CD4-positive, alpha-beta memory T cell (primary cell): Measurements from ENCODE around the gene CACNA2D4. TPM values are rescaled to one million over a fixed set of nuclear protein-coding genes. Genes with fewer than 3 reads are reported as not detected.

Experiments
- CTCF ChIA-PET: fragments of 350-600 bp; sonication (Branson Sonifier 250); formaldehyde crosslinking; loops from one replicate; lab custom pipeline; 2021; ENCODE audit warnings: inconsistent platforms; ENCODE audit not compliant: partially characterized antibody; lab: Charles Lee
- POLR2A ChIA-PET: fragments of 350-600 bp; sonication (Branson Sonifier 250); formaldehyde crosslinking; loops from one replicate; lab custom pipeline; 2021; ENCODE audit not compliant: partially characterized antibody; lab: Charles Lee
- DNase-seq, 5 donors: peaks; one replicate each; pipeline versions ENCODE4 v3.0.0 to v3.0.0-alpha.2; 2020 to 2022; ENCODE audit warnings: mixed read lengths in 1 of 5
- H3K27ac ChIP-seq: one replicate; pipeline ENCODE4 v1.7.0; 2013; ENCODE audit warnings: low read depth, low read length
- H3K27me3 ChIP-seq: 2 replicates; pipeline ENCODE4 v1.7.0; 2013; ENCODE audit warnings: mild to moderate bottlenecking, low read length, moderate library complexity; ENCODE audit not compliant: insufficient read depth
- H3K36me3 ChIP-seq: 2 replicates; pipeline ENCODE4 v1.7.0; 2013; ENCODE audit warnings: mild to moderate bottlenecking, low read length, moderate library complexity; ENCODE audit not compliant: insufficient read depth
- H3K4me1 ChIP-seq: 2 replicates; pipeline ENCODE4 v1.7.0; 2013; ENCODE audit warnings: mild to moderate bottlenecking, low read length, moderate library complexity; ENCODE audit not compliant: insufficient read depth
- H3K4me3 ChIP-seq, 2 donors: one replicate each; pipeline ENCODE4 v1.7.0; 2013; ENCODE audit warnings: low read length in 2 of 2, mild to moderate bottlenecking in 1 of 2
- H3K9me3 ChIP-seq, 2 donors: one replicate each; pipeline ENCODE4 v1.7.0; 2013; ENCODE audit warnings: low read length in 2 of 2, control low read depth in 1 of 2; ENCODE audit not compliant: control insufficient read depth in 1 of 2
- H3K27ac Mint-ChIP-seq, 7 donors: one replicate each; pipeline ENCODE4 v1.8.0; 2020 to 2021; ENCODE audit warnings: mixed read lengths in 7 of 7, mild to moderate bottlenecking in 6 of 7, inconsistent platforms in 3 of 7, moderate library complexity in 3 of 7
- H3K27me3 Mint-ChIP-seq, 2 donors: one replicate each; pipeline ENCODE4 v1.8.0; 2020 to 2021; ENCODE audit warnings: mixed read lengths in 2 of 2
- H3K36me3 Mint-ChIP-seq, 2 donors: one replicate each; pipeline ENCODE4 v1.8.0; 2020 to 2021; ENCODE audit warnings: mixed read lengths in 2 of 2, inconsistent platforms in 1 of 2, mild to moderate bottlenecking in 1 of 2
- H3K4me1 Mint-ChIP-seq, 4 donors: one replicate each; pipeline ENCODE4 v1.8.0; 2020 to 2021; ENCODE audit warnings: mixed read lengths in 4 of 4, mild to moderate bottlenecking in 1 of 4
- H3K4me3 Mint-ChIP-seq, 8 donors: one replicate each; pipeline ENCODE4 v1.8.0; 2020 to 2021; ENCODE audit warnings: mixed read lengths in 8 of 8, mild to moderate bottlenecking in 7 of 8, moderate library complexity in 6 of 8, inconsistent platforms in 3 of 8
- H3K9me3 Mint-ChIP-seq, 8 donors: one replicate each; pipeline ENCODE4 v1.8.0; 2020 to 2021; ENCODE audit warnings: mixed read lengths in 8 of 8, mild to moderate bottlenecking in 5 of 8, inconsistent platforms in 3 of 8, moderate library complexity in 1 of 8
- intact Hi-C: fragments of 100-400 bp; cut with micrococcal nuclease; formaldehyde crosslinking; loops from one replicate; pipeline ENCODE4 v1.15.1; 2023
- polyA plus RNA-seq, 2 donors: library from polyadenylated mRNA; unstranded; fragments of 300-500 nt; fragmentation: Illumina TruSeq; gene quantifications; one replicate each; pipeline ENCODE4 v1.2.3, GENCODE V29; 2021
- total RNA-seq, 2 experiments: library from RNA; stranded (reverse); gene quantifications; one replicate each; pipeline ENCODE4 v1.2.3, GENCODE V29; 2021

CACNA2D4 gene
- total and polyA plus RNA-seq, 4 experiments from 2014 or later = 12.4 to 19.2 (median 14.6) TPM

GRCh38 chr12:1885599-1886245, 32.7 kb downstream of the CACNA2D4 start:
- Histone ChIP-seq H3K4me3 (no peak overlapping the region), H3K9me3 (no peaks in the 10 kb centered on the region), H3K27me3 (no peaks in the 10 kb centered on the region), H3K36me3 (no peaks in the 10 kb centered on the region), H3K27ac (no peak overlapping the region), H3K4me1 (no peaks in the 10 kb centered on the region)
- CTCF ChIA-PET = no interaction called here
- H3K4me1 Mint-ChIP-seq = no peaks in the 10 kb centered on the region
- no peak for DNase-seq
- intact Hi-C loops = no loop called here
- H3K27ac Mint-ChIP-seq = no peak overlapping the region
- no peak overlapping the region for H3K4me3 Mint-ChIP-seq
- POLR2A ChIA-PET = no interaction called here
- H3K27me3 Mint-ChIP-seq = peaks cover 14 to 28% of the 10 kb centered on the region in 2 donors
- H3K36me3 Mint-ChIP-seq = no peaks in the 10 kb centered on the region
- peaks cover 0 to 14% (median 5%) of the 10 kb centered on the region in 8 donors for H3K9me3 Mint-ChIP-seq

DNA sequence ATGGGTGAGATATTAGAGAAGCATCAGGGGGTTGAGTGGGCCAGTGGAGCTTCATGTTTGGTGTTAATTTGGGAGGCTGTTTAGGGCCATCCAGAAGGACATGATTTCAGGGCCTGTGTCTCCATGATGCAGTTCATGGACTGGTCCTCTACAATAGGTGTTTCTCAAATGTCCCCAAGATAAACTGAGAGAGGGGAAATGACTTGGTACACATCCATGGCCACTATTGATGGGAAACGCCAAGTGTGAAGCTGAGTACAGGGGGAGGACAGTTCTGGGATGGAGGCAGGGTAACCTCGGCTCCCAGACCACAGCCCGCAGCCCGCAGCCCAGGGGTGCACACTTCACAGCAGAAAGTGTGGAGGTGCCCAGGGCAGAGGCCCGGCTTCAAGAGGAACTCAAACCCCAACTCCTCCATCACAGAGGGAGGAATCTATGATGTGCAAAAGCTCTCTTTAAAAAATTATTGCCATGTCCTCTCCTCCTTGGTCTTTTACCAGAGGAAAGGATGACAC, 33.3 kb downstream of the CACNA2D4 start:
- H3K36me3 ChIP-seq = no peaks in the 10 kb centered on the region
- no peaks in the 10 kb centered on the region for H3K36me3 Mint-ChIP-seq
- peak overlapping the region in 1 of 7 donors; percentile 4 for H3K27ac Mint-ChIP-seq
- no peaks in the 10 kb centered on the region for H3K27me3 ChIP-seq
- H3K27ac ChIP-seq = no peak overlapping the region
- peaks cover 0 to 11% (median 5%) of the 10 kb centered on the region in 8 donors for H3K9me3 Mint-ChIP-seq
- H3K4me1 Mint-ChIP-seq = no peaks in the 10 kb centered on the region
- H3K4me3 Mint-ChIP-seq = no peak overlapping the region
- intact Hi-C loops = no loop called here
- POLR2A ChIA-PET = no interaction called here
- CTCF ChIA-PET = no interaction called here
- DNase-seq = no peak
- no peaks in the 10 kb centered on the region for H3K4me1 ChIP-seq
- H3K4me3 ChIP-seq = no peak overlapping the region
- no peaks in the 10 kb centered on the region for H3K9me3 ChIP-seq
- H3K27me3 Mint-ChIP-seq = peaks cover 14 to 28% of the 10 kb centered on the region in 2 donors

GRCh38 chr12:1884651-1885050, 33.8 kb downstream of the CACNA2D4 start:
- DNase-seq = no peak
- POLR2A ChIA-PET = no interaction called here
- Histone ChIP-seq H3K27me3 (no peaks in the 10 kb centered on the region), H3K4me3 (no peak overlapping the region), H3K9me3 (no peaks in the 10 kb centered on the region), H3K4me1 (no peaks in the 10 kb centered on the region), H3K36me3 (no peaks in the 10 kb centered on the region), H3K27ac (no peak overlapping the region)
- Mint-ChIP-seq H3K4me3 (no peak overlapping the region), H3K27me3 (peaks cover 14 to 26% of the 10 kb centered on the region in 2 donors), H3K4me1 (no peaks in the 10 kb centered on the region), H3K9me3 (peaks cover 0 to 11% (median 5%) of the 10 kb centered on the region in 8 donors), H3K27ac (no peak overlapping the region), H3K36me3 (no peaks in the 10 kb centered on the region)
- CTCF ChIA-PET = no interaction called here
- intact Hi-C loops = no loop called here

GRCh38 chr12:1883513-1883912, 34.9 kb downstream of the CACNA2D4 start:
- intact Hi-C loops = no loop called here
- no peak for DNase-seq
- H3K4me1 ChIP-seq = no peaks in the 10 kb centered on the region
- Mint-ChIP-seq H3K27ac (no peak overlapping the region), H3K4me3 (no peak overlapping the region), H3K4me1 (no peaks in the 10 kb centered on the region), H3K9me3 (peaks cover 0 to 11% (median 3%) of the 10 kb centered on the region in 8 donors), H3K36me3 (no peaks in the 10 kb centered on the region), H3K27me3 (peaks cover 11 to 21% of the 10 kb centered on the region in 2 donors)
- H3K27ac ChIP-seq = no peak overlapping the region
- no peaks in the 10 kb centered on the region for H3K9me3 ChIP-seq
- ChIA-PET POLR2A (no interaction called here), CTCF (no interaction called here)
- no peaks in the 10 kb centered on the region for H3K27me3 ChIP-seq
- H3K4me3 ChIP-seq = no peak overlapping the region
- no peaks in the 10 kb centered on the region for H3K36me3 ChIP-seq

DNA sequence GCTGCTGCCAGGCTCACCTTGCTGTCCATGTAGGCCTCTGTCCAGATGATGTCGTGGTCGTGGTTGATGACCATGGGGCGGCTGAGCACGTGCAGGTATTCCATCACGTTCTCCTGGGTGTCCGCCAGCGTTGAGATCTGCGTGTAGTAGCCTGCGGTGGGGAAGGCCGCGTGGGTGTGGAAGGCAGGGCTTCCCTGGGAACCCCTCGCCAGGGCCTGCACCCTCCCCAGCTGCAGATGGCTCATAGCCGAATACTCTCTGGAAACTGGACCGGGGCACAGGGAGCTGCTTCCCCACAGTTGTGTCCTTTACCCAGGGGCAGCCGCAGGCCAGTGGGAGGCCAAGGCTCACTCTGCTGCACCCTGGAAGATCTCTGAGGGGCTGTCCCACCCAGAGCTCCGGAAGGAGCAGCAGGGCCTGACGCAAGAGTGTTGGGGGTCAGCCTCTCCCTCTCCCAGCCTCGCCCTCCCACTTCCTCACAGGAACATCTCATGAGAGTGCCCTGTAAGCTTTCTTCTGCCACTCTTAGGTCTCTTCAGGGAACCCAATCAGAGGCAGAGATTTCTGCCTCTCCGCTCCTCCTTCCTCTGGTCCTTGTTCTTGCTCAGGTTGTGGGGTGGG, 35.5 kb downstream of the CACNA2D4 start:
- no peaks in the 10 kb centered on the region for H3K9me3 ChIP-seq
- no peaks in the 10 kb centered on the region for H3K4me1 Mint-ChIP-seq
- H3K27ac Mint-ChIP-seq = no peak overlapping the region
- no peaks in the 10 kb centered on the region for H3K4me1 ChIP-seq
- H3K27ac ChIP-seq = no peak overlapping the region
- H3K4me3 ChIP-seq = no peak overlapping the region
- H3K36me3 ChIP-seq = no peaks in the 10 kb centered on the region
- CTCF ChIA-PET = no interaction called here
- no peak for DNase-seq
- H3K27me3 Mint-ChIP-seq = peaks cover 11 to 20% of the 10 kb centered on the region in 2 donors
- intact Hi-C loops = no loop called here
- no peaks in the 10 kb centered on the region for H3K27me3 ChIP-seq
- POLR2A ChIA-PET = no interaction called here
- H3K4me3 Mint-ChIP-seq = no peak overlapping the region
- peaks cover 0 to 5% (median 2%) of the 10 kb centered on the region in 8 donors for H3K9me3 Mint-ChIP-seq
- H3K36me3 Mint-ChIP-seq = no peaks in the 10 kb centered on the region

GRCh38 chr12:1882405-1882804, 36.0 kb downstream of the CACNA2D4 start:
- no peak for DNase-seq
- Histone ChIP-seq H3K4me3 (no peak overlapping the region), H3K27me3 (no peaks in the 10 kb centered on the region), H3K9me3 (no peaks in the 10 kb centered on the region), H3K27ac (no peak overlapping the region), H3K36me3 (no peaks in the 10 kb centered on the region), H3K4me1 (no peaks in the 10 kb centered on the region)
- H3K4me3 Mint-ChIP-seq = no peak overlapping the region
- intact Hi-C loops = no loop called here
- CTCF ChIA-PET = no interaction called here
- H3K9me3 Mint-ChIP-seq = peaks cover 0 to 2% (median under 1%) of the 10 kb centered on the region in 8 donors
- H3K27me3 Mint-ChIP-seq = peaks cover 9 to 18% of the 10 kb centered on the region in 2 donors
- POLR2A ChIA-PET = no interaction called here
- H3K4me1 Mint-ChIP-seq = no peaks in the 10 kb centered on the region
- no peaks in the 10 kb centered on the region for H3K36me3 Mint-ChIP-seq
- no peak overlapping the region for H3K27ac Mint-ChIP-seq

- Mint-ChIP-seq H3K4me3 (no peak overlapping the region), H3K4me1 (no peaks in the 10 kb centered on the region), H3K27ac (no peak overlapping the region), H3K36me3 (no peaks in the 10 kb centered on the region), H3K27me3 (peaks cover 8 to 21% of the 10 kb centered on the region in 2 donors), H3K9me3 (peaks cover 0 to 2% (median 0%) of the 10 kb centered on the region in 8 donors)
- intact Hi-C loops = no loop called here
- H3K4me3 ChIP-seq = no peak overlapping the region
- H3K27ac ChIP-seq = no peak overlapping the region
- ChIA-PET CTCF (no interaction called here), POLR2A (no interaction called here)
- no peaks in the 10 kb centered on the region for H3K4me1 ChIP-seq
- no peaks in the 10 kb centered on the region for H3K27me3 ChIP-seq
- DNase-seq = no peak
- H3K36me3 ChIP-seq = no peaks in the 10 kb centered on the region
- H3K9me3 ChIP-seq = no peaks in the 10 kb centered on the region
Measured at GRCh38 chr12:1881936-1882335, 36.5 kb downstream of the CACNA2D4 start.
